Spleen (tissue), 11 donors: ENCODE measurements around the gene SPRY2. TPM values are rescaled to one million over a fixed set of nuclear protein-coding genes. Genes with fewer than 3 reads are reported as not detected.

Experiments
- DNase-seq: peaks from one replicate; pipeline ENCODE4 v3.0.0-alpha.2; 2020
- H3K27ac ChIP-seq, 8 donors: fragments of 200-600 bp; sonication (generic) in 7 of 8; 1 replicate in 4 of 8; 2 replicates in 4 of 8; pipeline versions ENCODE4 v1.5.0 to v1.8.0; 2016 to 2021; ENCODE audit warnings: inconsistent platforms in 4 of 8, mild to moderate bottlenecking in 4 of 8, moderate library complexity in 1 of 8
- H3K27me3 ChIP-seq, 7 donors: fragments of 200-600 bp; sonication (generic) in 6 of 7; replicated peaks in 1 of 7; 1 replicate in 4 of 7; 2 replicates in 3 of 7; pipeline versions ENCODE4 v1.5.0 to v1.8.0; 2016 to 2021; ENCODE audit warnings: inconsistent platforms in 3 of 7, mild to moderate bottlenecking in 1 of 7
- H3K36me3 ChIP-seq, 6 donors: fragments of 200-600 bp; sonication (generic) in 5 of 6; 1 replicate in 4 of 6; 2 replicates in 2 of 6; pipeline versions ENCODE4 v1.5.0 to v1.8.0; 2016 to 2021; ENCODE audit warnings: inconsistent platforms in 2 of 6
- H3K4me1 ChIP-seq, 6 donors: fragments of 200-600 bp; sonication (generic) in 5 of 6; 1 replicate in 3 of 6; 2 replicates in 3 of 6; pipeline versions ENCODE4 v1.5.0 to v1.8.0; 2016 to 2021; ENCODE audit warnings: inconsistent platforms in 3 of 6
- H3K4me3 ChIP-seq, 8 donors: fragments of 200-600 bp; sonication (generic) in 7 of 8; 1 replicate in 4 of 8; 2 replicates in 4 of 8; pipeline versions ENCODE4 v1.5.0 to v1.8.0; 2016 to 2021; ENCODE audit warnings: inconsistent platforms in 4 of 8, mild to moderate bottlenecking in 4 of 8, moderate library complexity in 2 of 8
- H3K9me3 ChIP-seq, 8 donors: fragments of 200-600 bp; sonication (generic) in 7 of 8; 1 replicate in 4 of 8; 2 replicates in 4 of 8; pipeline versions ENCODE4 v1.5.0 to v1.8.0; 2016 to 2021; ENCODE audit warnings: inconsistent platforms in 4 of 8
- CTCF ChIP-seq, 11 experiments: fragments of 200-600 bp in 7 of 11; fragments of 450-650 bp in 4 of 11; sonication (generic) in 4 of 11; IDR thresholded peaks in 8 of 11; conservative IDR thresholded peaks in 3 of 11; 1 replicate in 7 of 11; 2 replicates in 4 of 11; pipeline versions ENCODE4 v1.4.0 to v1.8.0; 2016 to 2021; ENCODE audit warnings: antibody characterized with exemption in 11 of 11, inconsistent platforms in 4 of 11, mild to moderate bottlenecking in 1 of 11
- POLR2A ChIP-seq, 3 donors: fragments of 450-650 bp; IDR thresholded peaks; one replicate each; pipeline ENCODE4 v1.5.1; 2017; ENCODE audit warnings: antibody characterized with exemption in 3 of 3, mild to moderate bottlenecking in 1 of 3
- POLR2AphosphoS5 ChIP-seq, 3 donors: sonication (generic); formaldehyde crosslinking; IDR thresholded peaks; one replicate each; pipeline ENCODE4 v1.5.1; 2017; ENCODE audit warnings: antibody characterized with exemption in 3 of 3
- WGBS, 5 donors: extraction: QIAGEN DNeasy Blood & Tissue Kit in 3 of 5; methylation state at CpG; one replicate each; pipeline versions ENCODE4 v1.1.5 to v1.1.7; 2013 to 2018; 5-methylcytosine and 5-hydroxymethylcytosine counted together
- intact Hi-C: fragments of 100-400 bp; cut with DNase I; formaldehyde crosslinking; loops from one replicate; pipeline ENCODE4 v1.15.0; 2023; ENCODE audit warnings: low total_unique reads
- polyA plus RNA-seq, 3 donors: library from polyadenylated mRNA; stranded (reverse); fragments of 200-250 nt; gene quantifications; one replicate each; pipeline ENCODE4 v1.2.1, GENCODE V29; 2013
- total RNA-seq, 7 donors: library from RNA; depleted of rRNA in 3 of 7; stranded (reverse); fragments of >200 nt in 3 of 7; fragmentation: NEBNext Ultra II Directional in 4 of 7; extraction: Animal tissue kit (Norgen Biotek cat#: 25700) in 4 of 7; gene quantifications; one replicate each; pipeline versions ENCODE4 v1.1.0 to v1.2.1, GENCODE V29; 2016 to 2021
- donor health status: healthy with polysubstance abuse.
- donor health status: DM: no; HTN: no; CAD: no; lungs with moderate emphysema.
- donor health status: DM: no; HTN: no; CAD: no.
- donor health status: Bipolar disorder and iron deficiency.
- donor health status: healthy.
- donor health status: DM: no; HTN: no; CAD: no.
- donor health status: DM: yes; HTN: yes; CAD: no.

SPRY2 gene
- total and polyA plus RNA-seq, 10 donors = 8.5 to 63.9 (median 35.9) TPM

- H3K27ac ChIP-seq = peak overlapping the region in 6 of 8 donors; percentile 22 to 95 (median 92)
- peaks cover 0 to 32% (median 4%) of the 10 kb centered on the region in 6 donors for H3K36me3 ChIP-seq
- H3K4me1 ChIP-seq = peaks cover 0 to 62% (median 35%) of the 10 kb centered on the region in 6 donors
- no peaks in the 10 kb centered on the region for H3K9me3 ChIP-seq
- DNase-seq = no peak
- 56 to 76% (median 70%) methylated on average over 2 of the region's 2 CpGs for WGBS, 5 donors
- TF ChIP-seq CTCF (IDR thresholded peaks at IDR 0.05 in 8 of 11, conservative IDR thresholded peaks at IDR 0.05 in 3 of 11) = no peak
- TF ChIP-seq POLR2A (IDR thresholded peaks at IDR 0.05) = no peak
- TF ChIP-seq POLR2AphosphoS5 (IDR thresholded peaks at IDR 0.05) = no peak
- H3K4me3 ChIP-seq = peak overlapping the region in 6 of 8 donors; percentile 57 to 91 (median 68)
- intact Hi-C loops = no loop called here
- H3K27me3 ChIP-seq = peaks cover 0 to 33% (median 0%) of the 10 kb centered on the region in 7 donors
These were observed 4.6 kb downstream of the SPRY2 start for GRCh38 chr13:80336370-80336769.

GRCh38 chr13:80334597-80335260 is 6.2 kb downstream of the SPRY2 start:
- Histone ChIP-seq H3K4me3 (peak overlapping the region in 1 of 8 donors; percentile 23), H3K9me3 (no peaks in the 10 kb centered on the region), H3K36me3 (peaks cover 0 to 32% (median 4%) of the 10 kb centered on the region in 6 donors), H3K4me1 (peaks cover 0 to 49% (median 27%) of the 10 kb centered on the region in 6 donors), H3K27me3 (peaks cover 0 to 18% (median 0%) of the 10 kb centered on the region in 7 donors), H3K27ac (peak overlapping the region in 4 of 8 donors; percentile 6 to 28 (median 12))
- TF ChIP-seq POLR2AphosphoS5 (IDR thresholded peaks at IDR 0.05) = no peak
- intact Hi-C loops = no loop called here
- 45 to 62% (median 47%) methylated on average over 2 of the region's 2 CpGs for WGBS, 5 donors
- no peak for DNase-seq

GRCh38 chr13:80331984-80332383 is 8.9 kb downstream of the SPRY2 start:
- TF ChIP-seq CTCF (IDR thresholded peaks at IDR 0.05 in 8 of 11, conservative IDR thresholded peaks at IDR 0.05 in 3 of 11) (no peak), POLR2A (IDR thresholded peaks at IDR 0.05) (no peak), POLR2AphosphoS5 (IDR thresholded peaks at IDR 0.05) (no peak)
- no peaks in the 10 kb centered on the region for H3K27me3 ChIP-seq
- H3K36me3 ChIP-seq = peaks cover 0 to 26% (median under 1%) of the 10 kb centered on the region in 6 donors
- H3K4me1 ChIP-seq = peaks cover 0 to 21% (median 11%) of the 10 kb centered on the region in 6 donors
- H3K27ac ChIP-seq = no peak overlapping the region
- no peak for DNase-seq
- no peaks in the 10 kb centered on the region for H3K9me3 ChIP-seq
- WGBS, 5 donors = 90 to 99% (median 96%) methylated on average over 2 of the region's 2 CpGs
- intact Hi-C loops = no loop called here
- no peak overlapping the region for H3K4me3 ChIP-seq

GRCh38 chr13:80329250-80329649 is 11.7 kb downstream of the SPRY2 start:
- H3K27me3 ChIP-seq = no peaks in the 10 kb centered on the region
- no peaks in the 10 kb centered on the region for H3K9me3 ChIP-seq
- no peaks in the 10 kb centered on the region for H3K4me1 ChIP-seq
- intact Hi-C loops = no loop called here
- DNase-seq = no peak
- H3K36me3 ChIP-seq = peaks cover 0 to 13% (median 0%) of the 10 kb centered on the region in 6 donors
- no peak overlapping the region for H3K27ac ChIP-seq
- TF ChIP-seq POLR2AphosphoS5 (IDR thresholded peaks at IDR 0.05) (no peak), POLR2A (IDR thresholded peaks at IDR 0.05) (no peak), CTCF (IDR thresholded peaks at IDR 0.05 in 8 of 11, conservative IDR thresholded peaks at IDR 0.05 in 3 of 11) (no peak)
- no peak overlapping the region for H3K4me3 ChIP-seq
